Liver (tissue), 9 donors: Measurements from ENCODE around the gene HIPK1. TPM values are rescaled to one million over a fixed set of nuclear protein-coding genes. Genes with fewer than 3 reads are reported as not detected.

Source experiments
- DNase-seq: peaks from one replicate; pipeline ENCODE4 v3.0.0-alpha.2; 2017; ENCODE audit warnings: low spot score
- H3K27ac ChIP-seq, 2 donors: one replicate each; pipeline ENCODE4 v1.7.0; 2013; ENCODE audit warnings: inconsistent platforms in 2 of 2, low read length in 2 of 2, control low read depth in 1 of 2, low read depth in 1 of 2, mild to moderate bottlenecking in 1 of 2
- H3K27me3 ChIP-seq, 4 donors: one replicate each; pipeline versions ENCODE4 v1.6.1 to v1.7.0; 2013; ENCODE audit warnings: low read length in 3 of 4, inconsistent platforms in 1 of 4, mild to moderate bottlenecking in 1 of 4, moderate library complexity in 1 of 4; ENCODE audit not compliant: control insufficient read depth in 4 of 4, insufficient read depth in 4 of 4
- H3K36me3 ChIP-seq, 4 donors: one replicate each; pipeline versions ENCODE4 v1.6.1 to v1.7.0; 2013; ENCODE audit warnings: low read length in 3 of 4, mild to moderate bottlenecking in 3 of 4, low read depth in 1 of 4, moderate library complexity in 1 of 4; ENCODE audit not compliant: control insufficient read depth in 4 of 4, insufficient read depth in 3 of 4
- H3K4me1 ChIP-seq, 4 donors: one replicate each; pipeline versions ENCODE4 v1.6.1 to v1.7.0; 2013; ENCODE audit warnings: low read length in 3 of 4, mild to moderate bottlenecking in 3 of 4, moderate library complexity in 1 of 4; ENCODE audit not compliant: control insufficient read depth in 4 of 4, insufficient read depth in 4 of 4
- H3K4me3 ChIP-seq, 3 donors: one replicate each; pipeline versions ENCODE4 v1.6.1 to v1.7.0; 2013; ENCODE audit warnings: low read length in 3 of 3, control low read depth in 1 of 3, low read depth in 1 of 3, mild to moderate bottlenecking in 1 of 3
- H3K9ac ChIP-seq, 2 donors: one replicate each; pipeline ENCODE4 v1.7.0; 2013; ENCODE audit warnings: low read length in 2 of 2, mild to moderate bottlenecking in 2 of 2, moderate library complexity in 2 of 2, control low read depth in 1 of 2, low read depth in 1 of 2
- H3K9me3 ChIP-seq, 4 donors: one replicate each; pipeline versions ENCODE4 v1.6.1 to v1.7.0; 2013; ENCODE audit warnings: low read length in 3 of 4; ENCODE audit not compliant: control insufficient read depth in 4 of 4
- EGR1 ChIP-seq, 2 donors: IDR thresholded peaks; 2 replicates each; pipeline ENCODE4 v1.6.1; 2016 to 2018; ENCODE audit warnings: antibody characterized with exemption in 2 of 2, low read depth in 2 of 2
- FOXA2 ChIP-seq: IDR thresholded peaks from 2 replicates; pipeline ENCODE4 v1.6.1; 2016; ENCODE audit warnings: antibody characterized with exemption
- GABPA ChIP-seq, 2 donors: IDR thresholded peaks in 1 of 2; conservative IDR thresholded peaks in 1 of 2; 2 replicates each; pipeline ENCODE4 v1.6.1; 2016; ENCODE audit warnings: antibody characterized with exemption in 2 of 2, mild to moderate bottlenecking in 1 of 2, moderate library complexity in 1 of 2
- HNF4A ChIP-seq, 2 donors: conservative IDR thresholded peaks; 2 replicates each; pipeline ENCODE4 v1.6.1; 2016; ENCODE audit warnings: antibody characterized with exemption in 2 of 2, mild to moderate bottlenecking in 2 of 2
- HNF4G ChIP-seq: IDR thresholded peaks from 2 replicates; pipeline ENCODE4 v1.6.1; 2016; ENCODE audit warnings: antibody characterized with exemption
- JUND ChIP-seq, 2 donors: IDR thresholded peaks; 2 replicates each; pipeline ENCODE4 v1.6.1; 2016; ENCODE audit warnings: antibody characterized with exemption in 2 of 2
- MAX ChIP-seq: IDR thresholded peaks from 2 replicates; pipeline ENCODE4 v1.6.1; 2016; ENCODE audit warnings: antibody characterized with exemption
- NR2F2 ChIP-seq: IDR thresholded peaks from 2 replicates; pipeline ENCODE4 v1.6.1; 2016; ENCODE audit warnings: antibody characterized with exemption
- RAD21 ChIP-seq, 2 donors: IDR thresholded peaks; 2 replicates each; pipeline ENCODE4 v1.6.1; 2016; ENCODE audit warnings: antibody characterized with exemption in 2 of 2, mild to moderate bottlenecking in 2 of 2
- RXRA ChIP-seq, 2 donors: IDR thresholded peaks; 2 replicates each; pipeline ENCODE4 v1.6.1; 2017 to 2018; ENCODE audit warnings: antibody characterized with exemption in 2 of 2, mild to moderate bottlenecking in 1 of 2
- SP1 ChIP-seq: IDR thresholded peaks from 2 replicates; pipeline ENCODE4 v1.6.1; 2018; ENCODE audit warnings: antibody characterized with exemption, mild to moderate bottlenecking
- YY1 ChIP-seq: IDR thresholded peaks from 2 replicates; pipeline ENCODE4 v1.6.1; 2016; ENCODE audit warnings: antibody characterized with exemption, mild to moderate bottlenecking
- WGBS: extraction: QIAGEN DNeasy Blood & Tissue Kit; methylation state at CpG from one replicate; pipeline ENCODE4 v1.1.7; 2013; 5-methylcytosine and 5-hydroxymethylcytosine counted together
- polyA plus RNA-seq, 2 donors: library from polyadenylated mRNA; stranded (reverse) in 1 of 2; unstranded in 1 of 2; fragments of 200-250 nt in 1 of 2; fragments of >200 nt in 1 of 2; fragmentation: Nextera tagmentation in 1 of 2; extraction: Ambion mirVana in 1 of 2; gene quantifications; one replicate each; pipeline versions ENCODE4 v1.2.1 to v1.2.3, GENCODE V29; 2013 to 2015
- total RNA-seq, 2 donors: library from RNA; depleted of rRNA; stranded (reverse); fragments of >200 nt; gene quantifications; one replicate each; pipeline ENCODE4 v1.2.3, GENCODE V29; 2014
- TF ChIP-seq, protein P1 (sequence below): IDR thresholded peaks from 2 replicates; pipeline ENCODE4 v1.6.1; 2016; ENCODE audit warnings: antibody characterized with exemption, mild to moderate bottlenecking
- TF ChIP-seq, protein P2 (sequence below): IDR thresholded peaks from 2 replicates; pipeline ENCODE4 v1.6.1; 2016; ENCODE audit warnings: antibody characterized with exemption
- donor health status: healthy.
- donor health status: healthy.
- donor health status: healthy.
- donor health status: healthy.
- donor health status: healthy.

HIPK1 gene
- total and polyA plus RNA-seq, 4 donors: 8.7 to 50.2 (median 15.1) TPM

DNA sequence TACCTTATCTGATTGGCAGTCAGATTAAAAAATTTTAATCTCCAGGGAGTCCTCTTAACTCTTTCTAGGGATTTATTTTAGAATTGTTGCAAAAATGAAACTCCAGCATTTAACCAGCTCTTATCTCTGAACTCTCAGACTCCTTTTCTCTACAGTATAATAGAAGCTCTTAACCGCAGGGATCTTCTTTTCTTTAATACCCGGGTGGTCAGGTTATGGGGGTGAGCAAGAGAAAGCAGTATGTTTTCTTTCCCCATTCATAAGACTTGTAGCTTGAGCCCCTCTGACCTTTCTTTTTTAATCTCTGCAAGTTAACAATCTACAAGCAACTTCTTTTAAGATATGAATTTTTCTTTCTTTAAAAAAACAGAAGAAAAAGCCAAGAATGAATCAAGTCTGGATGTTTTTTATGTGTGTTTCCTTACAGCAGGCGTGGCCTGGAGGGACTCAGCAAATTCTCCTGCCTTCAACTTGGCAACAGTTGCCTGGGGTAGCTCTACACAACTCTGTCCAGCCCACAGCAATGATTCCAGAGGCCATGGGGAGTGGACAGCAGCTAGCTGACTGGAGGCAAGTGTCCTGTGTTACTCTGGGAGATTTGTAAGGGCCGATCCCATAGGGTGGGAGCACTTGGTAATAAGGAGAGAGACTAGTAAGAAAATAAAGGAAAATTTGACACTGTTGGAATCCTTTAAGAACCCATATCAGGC lies 36.7 kb downstream of the HIPK1 start:
- no peak overlapping the region for H3K27ac ChIP-seq
- H3K9ac ChIP-seq: no peak overlapping the region
- no peak for DNase-seq
- H3K36me3 ChIP-seq: peaks cover 16 to 61% (median 48%) of the 10 kb centered on the region in 4 donors
- no peaks in the 10 kb centered on the region for H3K9me3 ChIP-seq
- WGBS: 96% methylated on average over 4 of the region's 4 CpGs
- TF ChIP-seq, protein P1, sequence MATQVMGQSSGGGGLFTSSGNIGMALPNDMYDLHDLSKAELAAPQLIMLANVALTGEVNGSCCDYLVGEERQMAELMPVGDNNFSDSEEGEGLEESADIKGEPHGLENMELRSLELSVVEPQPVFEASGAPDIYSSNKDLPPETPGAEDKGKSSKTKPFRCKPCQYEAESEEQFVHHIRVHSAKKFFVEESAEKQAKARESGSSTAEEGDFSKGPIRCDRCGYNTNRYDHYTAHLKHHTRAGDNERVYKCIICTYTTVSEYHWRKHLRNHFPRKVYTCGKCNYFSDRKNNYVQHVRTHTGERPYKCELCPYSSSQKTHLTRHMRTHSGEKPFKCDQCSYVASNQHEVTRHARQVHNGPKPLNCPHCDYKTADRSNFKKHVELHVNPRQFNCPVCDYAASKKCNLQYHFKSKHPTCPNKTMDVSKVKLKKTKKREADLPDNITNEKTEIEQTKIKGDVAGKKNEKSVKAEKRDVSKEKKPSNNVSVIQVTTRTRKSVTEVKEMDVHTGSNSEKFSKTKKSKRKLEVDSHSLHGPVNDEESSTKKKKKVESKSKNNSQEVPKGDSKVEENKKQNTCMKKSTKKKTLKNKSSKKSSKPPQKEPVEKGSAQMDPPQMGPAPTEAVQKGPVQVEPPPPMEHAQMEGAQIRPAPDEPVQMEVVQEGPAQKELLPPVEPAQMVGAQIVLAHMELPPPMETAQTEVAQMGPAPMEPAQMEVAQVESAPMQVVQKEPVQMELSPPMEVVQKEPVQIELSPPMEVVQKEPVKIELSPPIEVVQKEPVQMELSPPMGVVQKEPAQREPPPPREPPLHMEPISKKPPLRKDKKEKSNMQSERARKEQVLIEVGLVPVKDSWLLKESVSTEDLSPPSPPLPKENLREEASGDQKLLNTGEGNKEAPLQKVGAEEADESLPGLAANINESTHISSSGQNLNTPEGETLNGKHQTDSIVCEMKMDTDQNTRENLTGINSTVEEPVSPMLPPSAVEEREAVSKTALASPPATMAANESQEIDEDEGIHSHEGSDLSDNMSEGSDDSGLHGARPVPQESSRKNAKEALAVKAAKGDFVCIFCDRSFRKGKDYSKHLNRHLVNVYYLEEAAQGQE: no peak
- no peak for TF ChIP-seq SP1
- TF ChIP-seq EGR1 (IDR thresholded peaks at IDR 0.05; ENCODE audit: low read depth in 2 of 2): no peak
- TF ChIP-seq YY1: no peak
- TF ChIP-seq, protein P2, sequence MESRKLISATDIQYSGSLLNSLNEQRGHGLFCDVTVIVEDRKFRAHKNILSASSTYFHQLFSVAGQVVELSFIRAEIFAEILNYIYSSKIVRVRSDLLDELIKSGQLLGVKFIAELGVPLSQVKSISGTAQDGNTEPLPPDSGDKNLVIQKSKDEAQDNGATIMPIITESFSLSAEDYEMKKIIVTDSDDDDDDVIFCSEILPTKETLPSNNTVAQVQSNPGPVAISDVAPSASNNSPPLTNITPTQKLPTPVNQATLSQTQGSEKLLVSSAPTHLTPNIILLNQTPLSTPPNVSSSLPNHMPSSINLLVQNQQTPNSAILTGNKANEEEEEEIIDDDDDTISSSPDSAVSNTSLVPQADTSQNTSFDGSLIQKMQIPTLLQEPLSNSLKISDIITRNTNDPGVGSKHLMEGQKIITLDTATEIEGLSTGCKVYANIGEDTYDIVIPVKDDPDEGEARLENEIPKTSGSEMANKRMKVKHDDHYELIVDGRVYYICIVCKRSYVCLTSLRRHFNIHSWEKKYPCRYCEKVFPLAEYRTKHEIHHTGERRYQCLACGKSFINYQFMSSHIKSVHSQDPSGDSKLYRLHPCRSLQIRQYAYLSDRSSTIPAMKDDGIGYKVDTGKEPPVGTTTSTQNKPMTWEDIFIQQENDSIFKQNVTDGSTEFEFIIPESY: no peak
- no peak for TF ChIP-seq RAD21 (IDR thresholded peaks at IDR 0.05)
- TF ChIP-seq HNF4A (conservative IDR thresholded peaks at IDR 0.05): no peak
- H3K4me3 ChIP-seq: no peak overlapping the region
- H3K27me3 ChIP-seq: no peaks in the 10 kb centered on the region
- no peaks in the 10 kb centered on the region for H3K4me1 ChIP-seq

DNA sequence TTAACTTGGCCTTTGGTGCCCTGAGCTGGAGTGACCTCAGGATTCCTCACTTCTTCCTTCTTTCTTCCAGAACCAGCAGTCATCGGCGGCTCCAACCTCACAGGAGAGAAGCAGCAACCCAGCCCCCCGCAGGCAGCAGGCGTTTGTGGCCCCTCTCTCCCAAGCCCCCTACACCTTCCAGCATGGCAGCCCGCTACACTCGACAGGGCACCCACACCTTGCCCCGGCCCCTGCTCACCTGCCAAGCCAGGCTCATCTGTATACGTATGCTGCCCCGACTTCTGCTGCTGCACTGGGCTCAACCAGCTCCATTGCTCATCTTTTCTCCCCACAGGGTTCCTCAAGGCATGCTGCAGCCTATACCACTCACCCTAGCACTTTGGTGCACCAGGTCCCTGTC lies 43.8 kb downstream of the HIPK1 start:
- H3K4me3 ChIP-seq: no peak overlapping the region
- peaks cover 12 to 54% (median 46%) of the 10 kb centered on the region in 4 donors for H3K36me3 ChIP-seq
- peaks cover 0 to 7% (median 0%) of the 10 kb centered on the region in 4 donors for H3K4me1 ChIP-seq
- H3K27me3 ChIP-seq: no peaks in the 10 kb centered on the region
- H3K9me3 ChIP-seq: no peaks in the 10 kb centered on the region
- TF ChIP-seq, protein P2: no peak
- TF ChIP-seq HNF4G: no peak
- TF ChIP-seq, protein P1: no peak
- TF ChIP-seq FOXA2: no peak
- TF ChIP-seq RXRA (IDR thresholded peaks at IDR 0.05): no peak
- TF ChIP-seq YY1: no peak
- TF ChIP-seq JUND (IDR thresholded peaks at IDR 0.05): no peak
- no peak for TF ChIP-seq MAX
- no peak for TF ChIP-seq NR2F2
- no peak for TF ChIP-seq GABPA (IDR thresholded peaks at IDR 0.05 in 1 of 2, conservative IDR thresholded peaks at IDR 0.05 in 1 of 2)
- TF ChIP-seq SP1: no peak
- TF ChIP-seq HNF4A (conservative IDR thresholded peaks at IDR 0.05): no peak
- WGBS: 88% methylated on average over 9 of the region's 9 CpGs
- DNase-seq: no peak
- no peak overlapping the region for H3K27ac ChIP-seq
- no peak overlapping the region for H3K9ac ChIP-seq
